IPS-18a (cell line): ENCODE results near the gene KIF1A.

Experiments
- H3K27ac ChIP-seq: one replicate; pipeline ENCODE4 v1.5.1; 2013; ENCODE audit warnings: low read length
- H3K27me3 ChIP-seq: one replicate; pipeline ENCODE4 v1.6.1; 2013; ENCODE audit warnings: mild to moderate bottlenecking, low read length; ENCODE audit not compliant: control insufficient read depth, insufficient read depth
- H3K36me3 ChIP-seq: one replicate; pipeline ENCODE4 v1.6.1; 2013; ENCODE audit warnings: low read depth, low read length; ENCODE audit not compliant: control insufficient read depth
- H3K4me1 ChIP-seq: one replicate; pipeline ENCODE4 v1.6.1; 2013; ENCODE audit warnings: low read depth, low read length; ENCODE audit not compliant: control insufficient read depth
- H3K4me3 ChIP-seq: one replicate; pipeline ENCODE4 v1.5.1; 2013; ENCODE audit warnings: low read length
- H3K9ac ChIP-seq: one replicate; pipeline ENCODE4 v1.6.1; 2013; ENCODE audit warnings: mild to moderate bottlenecking, low read length, moderate library complexity
- H3K9me3 ChIP-seq: one replicate; pipeline ENCODE4 v1.6.1; 2013; ENCODE audit warnings: low read depth, low read length; ENCODE audit not compliant: control insufficient read depth

The KIF1A gene

DNA sequence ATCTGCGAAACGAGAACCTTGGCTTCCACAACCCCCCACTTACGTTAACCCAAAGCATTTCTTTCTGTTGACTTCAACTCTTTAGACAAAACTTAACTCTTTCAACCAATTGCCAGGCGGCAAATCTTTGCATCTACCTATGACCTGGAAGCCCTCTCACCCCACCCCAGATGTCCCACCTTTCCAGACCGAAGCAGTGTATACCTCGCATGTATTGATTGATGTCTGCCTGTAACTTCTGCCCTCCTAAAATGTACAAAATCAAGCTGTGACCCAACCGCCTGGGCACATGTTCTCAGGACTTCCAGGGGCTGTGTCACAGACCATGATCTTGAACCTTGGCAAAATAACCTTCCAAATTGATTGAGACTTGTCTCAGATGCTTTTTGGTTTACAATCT lies 149.6 kb downstream of the KIF1A start:
- H3K27ac ChIP-seq, result no peak overlapping the region
- H3K27me3 ChIP-seq, result no peaks in the 10 kb centered on the region
- H3K36me3 ChIP-seq, result no peaks in the 10 kb centered on the region
- no peak overlapping the region for H3K9ac ChIP-seq
- H3K4me3 ChIP-seq, result no peak overlapping the region
- no peaks in the 10 kb centered on the region for H3K4me1 ChIP-seq
- H3K9me3 ChIP-seq, result no peaks in the 10 kb centered on the region

DNA sequence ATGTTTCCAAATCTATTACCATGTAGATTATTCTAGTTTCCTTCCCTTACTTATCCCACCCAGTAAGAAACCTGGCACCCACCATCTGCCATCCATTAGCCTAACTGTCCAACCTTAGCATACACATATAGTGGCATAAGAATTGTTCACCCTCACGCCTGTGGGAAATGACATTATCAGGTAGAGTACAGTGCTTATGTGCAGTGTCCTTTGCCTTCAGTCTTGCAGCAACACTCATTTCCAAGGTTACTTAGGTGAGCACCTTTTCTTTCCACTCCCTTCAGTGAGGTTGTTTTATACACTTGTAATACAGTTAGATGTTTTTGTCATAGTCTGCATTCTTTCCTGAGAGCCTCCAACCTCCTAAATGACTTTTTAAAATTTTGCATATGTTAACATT lies 155.4 kb downstream of the KIF1A start:
- Histone ChIP-seq H3K9ac (no peak overlapping the region), H3K4me1 (no peaks in the 10 kb centered on the region), H3K4me3 (no peak overlapping the region), H3K27ac (no peak overlapping the region), H3K9me3 (peaks cover 3% of the 10 kb centered on the region), H3K36me3 (no peaks in the 10 kb centered on the region), H3K27me3 (no peaks in the 10 kb centered on the region)
